Inferior parietal cortex (tissue), 1 donor: ENCODE results near the gene ATCAY.

ENCODE experiments used
- DNase-seq: peaks from one replicate; pipeline ENCODE4 v3.0.0-alpha.2; 2016; ENCODE audit errors: extremely low spot score

The ATCAY gene

GRCh38 chr19:3970313-3970807, 89.9 kb downstream of the ATCAY start:
- DNase-seq: no peak

- DNase-seq: peak; percentile 97
Measured at GRCh38 chr19:3970808-3971598, 90.5 kb downstream of the ATCAY start, which contains the start of gene DAPK3. DAPK3 (minus strand) TSS chr19:3971099; CDS start chr19:3969735, 1,364 bp downstream.

DNA sequence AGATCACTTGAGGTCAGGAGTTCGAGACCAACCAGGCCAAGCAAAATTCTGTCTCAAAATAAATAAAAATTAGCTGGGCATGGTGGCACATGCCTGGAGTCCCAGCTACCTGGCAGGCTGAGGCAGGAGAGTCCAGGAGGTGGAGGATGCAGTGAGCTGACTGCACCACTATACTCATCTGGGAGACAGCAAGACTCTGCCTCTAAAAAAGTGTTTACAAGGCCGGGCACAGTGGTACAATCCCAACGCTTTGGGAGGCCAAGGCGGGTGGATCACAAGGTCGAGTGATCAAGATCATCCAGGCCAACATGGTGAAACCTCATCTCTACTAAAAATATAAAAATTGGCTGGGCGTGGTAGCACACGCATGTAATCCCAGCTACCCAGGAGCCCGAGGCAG, 94.7 kb downstream of the ATCAY start:
- no peak for DNase-seq

- no peak for DNase-seq
Measured at GRCh38 chr19:3975637-3976087, 95.2 kb downstream of the ATCAY start.

- no peak for DNase-seq
Measured at GRCh38 chr19:3976495-3977241, 96.2 kb downstream of the ATCAY start.
